Measurements from ENCODE around the gene ICAM3. TPM values are rescaled to one million over a fixed set of nuclear protein-coding genes. Genes with fewer than 3 reads are reported as not detected.

The ICAM3 gene
- polyA plus RNA-seq, 1 of the 3 experiments (the other 2 are of a cell fraction), result 15.6 TPM

GRCh38 chr19:10321874-10322835 lies 17.3 kb downstream of the ICAM3 start:
- Histone ChIP-seq H3K79me2 (ENCODE audit: insufficient read depth) (peaks cover 13% of the 10 kb centered on the region; the same call in 1 of the 2 replicates), H3K36me3 (replicated peaks in 1 of 2; ENCODE audit: control insufficient read depth in 1 of 2, insufficient read depth in 2 of 2, low read length in 1 of 2) (peaks cover 11 to 45% of the 10 kb centered on the region in 2 experiments), H3K9me3 (no peaks in the 10 kb centered on the region), H4K20me1 (ENCODE audit: insufficient read depth) (no peaks in the 10 kb centered on the region), H2AFZ (ENCODE audit: low read depth) (no peak overlapping the region), H3K4me2 (no peak overlapping the region), H3K4me3 (ENCODE audit: low read depth in 2 of 2, low read length in 1 of 2) (no peak overlapping the region), H3K27ac (ENCODE audit: low read depth in 2 of 2, low read length in 1 of 2) (no peak overlapping the region), H3F3A (replicated peaks; ENCODE audit: insufficient read depth) (peaks cover 6% of the 10 kb centered on the region), H3K9me2 (no peaks in the 10 kb centered on the region), H3K9ac (no peak overlapping the region), H3K27me3 (ENCODE audit: insufficient read depth) (no peaks in the 10 kb centered on the region), H3K4me1 (ENCODE audit: control insufficient read depth in 1 of 2, insufficient read depth in 2 of 2, low read depth in 1 of 2, low read length in 1 of 2) (no peaks in the 10 kb centered on the region; a peak in 1 of 4 replicates)
- ChIA-PET CTCF (no interaction called here), POLR2A (interaction anchor here (1.4 to 1.5 kb wide), 2 partner anchors 12 kb away, joined by 3 to 4 read pairs; no protein-coding TSS in a partner anchor)
- WGBS (ENCODE audit: low lambda C conversion rate), result 94% methylated on average over 15 of the region's 19 CpGs
- TF ChIP-seq RFX5 (IDR thresholded peaks at IDR 0.05; ENCODE audit: low read length) (no peak), MXI1 (IDR thresholded peaks at IDR 0.05; ENCODE audit: low read depth, low read length) (no peak), IRF3 (IDR thresholded peaks at IDR 0.05; ENCODE audit: low read depth, low read length) (no peak), EP300 (IDR thresholded peaks at IDR 0.05; ENCODE audit: borderline replicate concordance in 1 of 2, low read depth in 1 of 2, low read length in 1 of 2) (no peak)
- DNase-seq, result peak; percentile 23

- H3K4me3 ChIP-seq (ENCODE audit: low read depth in 2 of 2, low read length in 1 of 2), result no peak overlapping the region
- peaks cover 0 to 6% of the 10 kb centered on the region in 2 experiments; a peak in 1 of 4 replicates for H3K4me1 ChIP-seq (ENCODE audit: control insufficient read depth in 1 of 2, insufficient read depth in 2 of 2, low read depth in 1 of 2, low read length in 1 of 2)
- H3K9ac ChIP-seq, result no peak overlapping the region
- peak; percentile 22 for DNase-seq
- 0 out of 2 replicates have a peak, but pooled peaks cover 7% of the 10 kb centered on the region for H3K79me2 ChIP-seq (ENCODE audit: insufficient read depth)
- H3K4me2 ChIP-seq, result no peak overlapping the region
- ChIA-PET CTCF (interaction anchor here (0.7 to 1.5 kb wide), 3 partner anchors 56 to 95 kb away, joined by 3 to 4 read pairs (median 4); no protein-coding TSS in a partner anchor), POLR2A (interaction anchor here (1.4 kb wide), 1 partner anchor 13 kb away, joined by 4 read pairs; no protein-coding TSS in a partner anchor)
- WGBS (ENCODE audit: low lambda C conversion rate), result 97% methylated on average over 7 of the region's 11 CpGs
- no peaks in the 10 kb centered on the region for H4K20me1 ChIP-seq (ENCODE audit: insufficient read depth)
- H2AFZ ChIP-seq (ENCODE audit: low read depth), result no peak overlapping the region
- H3K27ac ChIP-seq (ENCODE audit: low read depth in 2 of 2, low read length in 1 of 2), result no peak overlapping the region
- H3K27me3 ChIP-seq (ENCODE audit: insufficient read depth), result no peaks in the 10 kb centered on the region
- no peaks in the 10 kb centered on the region for H3K9me3 ChIP-seq
- no peaks in the 10 kb centered on the region for H3K9me2 ChIP-seq
- H3K36me3 ChIP-seq (replicated peaks in 1 of 2; ENCODE audit: control insufficient read depth in 1 of 2, insufficient read depth in 2 of 2, low read length in 1 of 2), result peaks cover 9 to 44% of the 10 kb centered on the region in 2 experiments
- peaks cover 6% of the 10 kb centered on the region for H3F3A ChIP-seq (replicated peaks; ENCODE audit: insufficient read depth)
- TF ChIP-seq IRF3 (IDR thresholded peaks at IDR 0.05; ENCODE audit: low read depth, low read length) (no peak), USF2 (IDR thresholded peaks at IDR 0.05; ENCODE audit: borderline replicate concordance, low read depth, low read length) (no peak), FOSL2 (IDR thresholded peaks at IDR 0.05; ENCODE audit: borderline replicate concordance, low read depth) (no peak), JUND (IDR thresholded peaks at IDR 0.05) (no peak), RCOR1 (IDR thresholded peaks at IDR 0.05; ENCODE audit: low read length) (no peak), SIN3A (IDR thresholded peaks at IDR 0.05; ENCODE audit: borderline replicate concordance, low read depth, low read length) (no peak), YY1 (IDR thresholded peaks at IDR 0.05; ENCODE audit: low read depth) (no peak), GABPA (IDR thresholded peaks at IDR 0.05; ENCODE audit: low read depth) (no peak), MAX (IDR thresholded peaks at IDR 0.05; ENCODE audit: low read depth) (no peak), FOXM1 (IDR thresholded peaks at IDR 0.05; ENCODE audit: low read depth) (no peak), CTCF (IDR thresholded peaks at IDR 0.05) (no peak), MEF2A (IDR thresholded peaks at IDR 0.05; ENCODE audit: borderline replicate concordance, low read depth) (no peak), RFX5 (IDR thresholded peaks at IDR 0.05; ENCODE audit: low read length) (no peak), TAF1 (IDR thresholded peaks at IDR 0.05; ENCODE audit: borderline replicate concordance, low read depth, low read length) (no peak), RAD21 (IDR thresholded peaks at IDR 0.05; ENCODE audit: low read length) (no peak), FOXJ3 (CRISPR knock-in tag; IDR thresholded peaks at IDR 0.05) (no peak)
Measured at GRCh38 chr19:10321417-10321797, 18.0 kb downstream of the ICAM3 start.
